OCI-LY7 (cell line): ENCODE data around the gene ATG2A. TPM values are rescaled to one million over a fixed set of nuclear protein-coding genes. Genes with fewer than 3 reads are reported as not detected.

Experiments
- BruUV-seq: library from RNA; stranded (reverse); fragments of 400-500 nt; replicated peaks from 2 replicates; lab custom pipeline; 2021; lab: Mats Ljungman, UMichigan
- CTCF ChIA-PET: fragments of 300-600 bp; sonication (Branson Sonifier 250); formaldehyde crosslinking; loops from one replicate; lab custom pipeline; 2022; ENCODE audit warnings: antibody characterized with exemption; ENCODE audit not compliant: unreplicated experiment; lab: Charles Lee
- POLR2A ChIA-PET: fragments of 300-600 bp; sonication (Branson Sonifier 250); formaldehyde crosslinking; loops from one replicate; lab custom pipeline; 2022; ENCODE audit warnings: antibody characterized with exemption; lab: Charles Lee
- DNase-seq: peaks from one replicate; pipeline ENCODE4 v3.0.0-alpha.2; 2015; ENCODE audit warnings: low spot score
- H2AFZ ChIP-seq: fragments of 200-600 bp; sonication (generic), shearing (Covaris generic); 2 replicates; pipeline ENCODE4 v1.6.1; 2014; ENCODE audit warnings: mild to moderate bottlenecking, antibody characterized with exemption, low read length, moderate library complexity
- H3K27ac ChIP-seq: fragments of 200-600 bp; sonication (generic); 2 replicates; pipeline ENCODE4 v1.5.1; 2014; ENCODE audit warnings: mixed run types, low read depth, mild to moderate bottlenecking, moderate library complexity, low read length, inconsistent platforms; ENCODE audit not compliant: poor library complexity, severe bottlenecking
- H3K36me3 ChIP-seq: fragments of 200-600 bp; sonication (generic); 2 replicates; pipeline ENCODE4 v1.6.1; 2014; ENCODE audit warnings: mild to moderate bottlenecking, antibody characterized with exemption, low read length, moderate library complexity, mixed read lengths; ENCODE audit not compliant: insufficient read depth
- H3K4me1 ChIP-seq: fragments of 200-600 bp; sonication (generic); 2 replicates; pipeline ENCODE4 v1.5.1; 2014; ENCODE audit warnings: mild to moderate bottlenecking, low read length; ENCODE audit not compliant: insufficient read depth, poor library complexity, severe bottlenecking
- H3K4me2 ChIP-seq: fragments of 200-600 bp; sonication (generic); 2 replicates; pipeline ENCODE4 v1.6.1; 2014; ENCODE audit warnings: mild to moderate bottlenecking, low read length
- H3K4me3 ChIP-seq: fragments of 200-600 bp; sonication (generic); 2 replicates; pipeline ENCODE4 v1.5.1; 2014; ENCODE audit warnings: mild to moderate bottlenecking, low read depth, low read length; ENCODE audit not compliant: poor library complexity, severe bottlenecking
- H3K79me2 ChIP-seq: fragments of 200-600 bp; sonication (generic); 2 replicates; pipeline ENCODE4 v1.6.1; 2016; ENCODE audit warnings: low read depth, mild to moderate bottlenecking, low read length, moderate library complexity, mixed read lengths; ENCODE audit not compliant: insufficient read depth
- H3K9me2 ChIP-seq: fragments of 200-600 bp; sonication (generic); 2 replicates; pipeline ENCODE4 v1.6.1; 2016; ENCODE audit warnings: mild to moderate bottlenecking, low read length, mixed read lengths; ENCODE audit not compliant: insufficient read depth
- H3K9me3 ChIP-seq: fragments of 200-600 bp; sonication (generic); 2 replicates; pipeline ENCODE4 v1.6.1; 2014; ENCODE audit warnings: mild to moderate bottlenecking, mixed run types, low read length, mixed read lengths
- H4K20me1 ChIP-seq: fragments of 200-600 bp; sonication (generic); 2 replicates; pipeline ENCODE4 v1.6.1; 2014; ENCODE audit warnings: mild to moderate bottlenecking, antibody characterized with exemption, low read length, moderate library complexity, mixed read lengths; ENCODE audit not compliant: insufficient read depth
- CTCF ChIP-seq: fragments of 200-600 bp; sonication (generic); conservative IDR thresholded peaks from 2 replicates; pipeline ENCODE4 v1.5.1; 2014; ENCODE audit warnings: mild to moderate bottlenecking, antibody characterized with exemption, low read length, moderate library complexity, mixed read lengths
- EZH2phosphoT487 ChIP-seq: fragments of 200-600 bp; sonication (generic); IDR thresholded peaks from 2 replicates; pipeline ENCODE4 v1.6.1; 2018; ENCODE audit warnings: low read depth, borderline replicate concordance, mild to moderate bottlenecking, mixed run types, antibody characterized with exemption, low read length, moderate library complexity, mixed read lengths
- intact Hi-C: fragments of 100-400 bp; cut with micrococcal nuclease; formaldehyde crosslinking; loops from one replicate; pipeline ENCODE4 v1.10.0; 2022; ENCODE audit not compliant: unreplicated experiment
- total RNA-seq, 2 experiments: library from RNA; depleted of rRNA in 1 of 2; stranded (reverse); fragments of >200 nt in 1 of 2; shearing (Covaris generic) in 1 of 2; gene quantifications; 2 replicates each; pipeline ENCODE4 v1.2.3, GENCODE V29; 2014 to 2022

Gene ATG2A
- total RNA-seq, 2 experiments from 2014 or later, result 18.1 to 28.2 TPM

- intact Hi-C loops, result no loop called here
These were observed 36.6 kb downstream of the ATG2A start for GRCh38 chr11:64880240-64881001.

GRCh38 chr11:64879244-64879900, 37.6 kb downstream of the ATG2A start:
- TF ChIP-seq EZH2phosphoT487 (no peak), CTCF (no peak)
- no peak for DNase-seq
- POLR2A ChIA-PET, result interaction anchor here (1.3 to 8.8 kb wide), 2 partner anchors 10 to 17 kb away, joined by 4 to 115 read pairs; no protein-coding TSS in a partner anchor
- Histone ChIP-seq H3K4me1 (peaks cover 76% of the 10 kb centered on the region), H3K9me3 (no peaks in the 10 kb centered on the region), H3K79me2 (peaks cover 50% of the 10 kb centered on the region), H3K36me3 (peaks cover 27% of the 10 kb centered on the region), H3K9me2 (no peaks in the 10 kb centered on the region), H3K4me2 (peak overlapping the region; percentile 97), H4K20me1 (peaks cover 30% of the 10 kb centered on the region; the same call in 1 of the 2 replicates), H3K4me3 (peak overlapping the region; percentile 89), H3K27ac (peak overlapping the region; percentile 80), H2AFZ (no peak overlapping the region)
- BruUV-seq, result no TSS peak
- CTCF ChIA-PET, result no interaction called here
- intact Hi-C loops, result loop anchor here (5.0 kb wide), 1 partner anchor 137 kb away; the partner anchor contains the start of gene RASGRP2

More at GRCh38 chr11:64880240-64881001, 36.6 kb downstream of the ATG2A start:
- peak overlapping the region; percentile 80 for H3K27ac ChIP-seq
- peaks cover 19% of the 10 kb centered on the region for H3K36me3 ChIP-seq
- CTCF ChIA-PET, result no interaction called here
- H3K4me2 ChIP-seq, result peak overlapping the region; percentile 97
- no TSS peak for BruUV-seq
- H2AFZ ChIP-seq, result peak overlapping the region; percentile 7; the same call in 1 of the 2 replicates
- H3K4me3 ChIP-seq, result peak overlapping the region; percentile 89
- peaks cover 67% of the 10 kb centered on the region for H3K4me1 ChIP-seq
- H3K9me2 ChIP-seq, result no peaks in the 10 kb centered on the region
- no peak for TF ChIP-seq CTCF
- no peak for TF ChIP-seq EZH2phosphoT487
- H4K20me1 ChIP-seq, result peaks cover 23% of the 10 kb centered on the region; the same call in 1 of the 2 replicates
- H3K79me2 ChIP-seq, result peaks cover 39% of the 10 kb centered on the region
- DNase-seq, result no peak
- POLR2A ChIA-PET, result interaction anchor here (0.6 to 8.8 kb wide), 5 partner anchors 18 to 62 kb away, joined by 3 to 115 read pairs (median 7); no protein-coding TSS in a partner anchor
- H3K9me3 ChIP-seq, result no peaks in the 10 kb centered on the region
